HG02970 (cell line): ENCODE results near the gene BGN.

Experiments used
- ATAC-seq: cut with Tn5 transposase; IDR thresholded peaks from one replicate; pipeline ENCODE4 v1.9.1; 2021; ENCODE audit warnings: mild to moderate bottlenecking, moderate library complexity, moderate number of reproducible peaks; ENCODE audit not compliant: unreplicated experiment, low FRiP score

Gene BGN

DNA sequence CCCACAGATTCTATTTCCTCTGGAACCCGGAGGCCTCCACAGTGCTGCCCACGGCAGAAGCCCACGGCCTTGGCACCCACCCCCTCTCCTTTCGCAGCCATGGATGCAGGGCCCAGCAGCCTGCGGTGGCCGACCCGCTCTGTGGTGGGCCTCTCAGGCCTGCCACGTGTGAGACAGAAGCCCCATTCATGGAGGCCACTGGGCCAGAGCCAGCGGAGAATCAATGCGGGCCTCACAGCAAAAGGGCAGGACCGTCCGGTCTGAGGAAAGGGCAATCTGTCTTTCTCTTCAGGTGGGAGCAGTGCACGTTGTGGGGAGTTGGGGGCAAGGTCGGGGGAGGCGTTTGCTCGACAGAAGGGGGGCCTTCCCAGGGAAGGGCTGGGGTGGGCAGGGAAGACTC lies 16.0 kb upstream of the BGN start:
- ATAC-seq: no peak

DNA sequence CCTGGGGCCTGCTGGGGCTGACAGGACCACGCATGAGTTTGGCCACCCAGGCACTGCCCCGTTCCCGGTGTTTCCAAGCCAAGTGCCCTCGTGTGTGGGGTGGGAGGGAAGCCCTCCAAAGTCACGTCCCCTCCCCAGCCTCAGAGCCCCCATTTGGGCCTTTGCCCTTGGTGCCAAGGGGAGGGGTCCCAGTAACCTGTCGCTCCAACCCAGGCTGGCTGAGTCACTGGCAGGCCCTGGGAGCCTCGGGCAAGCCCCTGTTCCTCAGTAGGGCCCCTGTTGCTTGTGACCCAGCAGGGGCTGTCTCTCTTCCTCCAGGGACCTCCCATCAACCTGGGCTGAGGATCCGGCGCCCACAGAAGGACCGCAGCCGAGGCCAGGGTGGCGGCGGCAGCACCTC lies 13.7 kb upstream of the BGN start:
- ATAC-seq: no peak

DNA sequence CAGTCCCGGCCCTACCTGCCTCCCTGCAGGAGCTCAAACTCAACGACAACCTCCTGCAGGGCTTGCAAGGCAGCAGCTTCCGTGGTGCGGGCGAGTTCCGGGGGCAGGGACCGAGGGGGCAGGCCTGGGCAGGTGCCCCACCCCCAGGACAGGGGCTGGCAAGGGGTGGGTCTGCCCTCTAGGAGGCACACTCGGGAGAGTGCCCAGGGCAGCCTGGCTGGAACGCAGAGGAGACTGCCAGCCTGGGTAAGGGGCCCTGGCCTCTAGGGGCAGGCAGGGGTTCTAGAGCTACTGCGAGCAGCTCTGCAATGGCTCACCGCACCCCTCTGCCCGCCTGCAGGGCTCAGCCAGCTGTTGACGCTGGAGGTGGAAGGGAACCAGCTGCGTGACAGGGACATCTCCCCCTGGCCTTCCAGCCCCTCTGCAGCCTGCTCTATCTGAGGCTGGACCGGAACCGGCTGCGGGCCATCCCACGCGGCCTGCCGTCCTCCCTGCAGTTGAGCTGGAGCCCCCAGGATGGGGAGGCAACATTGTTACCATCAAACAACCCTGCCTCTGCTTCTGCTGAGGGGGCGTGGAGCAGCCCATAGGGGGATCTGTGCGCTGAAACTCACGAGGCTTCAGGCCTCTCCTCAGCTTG lies 12.3 kb upstream of the BGN start:
- no peak for ATAC-seq

DNA sequence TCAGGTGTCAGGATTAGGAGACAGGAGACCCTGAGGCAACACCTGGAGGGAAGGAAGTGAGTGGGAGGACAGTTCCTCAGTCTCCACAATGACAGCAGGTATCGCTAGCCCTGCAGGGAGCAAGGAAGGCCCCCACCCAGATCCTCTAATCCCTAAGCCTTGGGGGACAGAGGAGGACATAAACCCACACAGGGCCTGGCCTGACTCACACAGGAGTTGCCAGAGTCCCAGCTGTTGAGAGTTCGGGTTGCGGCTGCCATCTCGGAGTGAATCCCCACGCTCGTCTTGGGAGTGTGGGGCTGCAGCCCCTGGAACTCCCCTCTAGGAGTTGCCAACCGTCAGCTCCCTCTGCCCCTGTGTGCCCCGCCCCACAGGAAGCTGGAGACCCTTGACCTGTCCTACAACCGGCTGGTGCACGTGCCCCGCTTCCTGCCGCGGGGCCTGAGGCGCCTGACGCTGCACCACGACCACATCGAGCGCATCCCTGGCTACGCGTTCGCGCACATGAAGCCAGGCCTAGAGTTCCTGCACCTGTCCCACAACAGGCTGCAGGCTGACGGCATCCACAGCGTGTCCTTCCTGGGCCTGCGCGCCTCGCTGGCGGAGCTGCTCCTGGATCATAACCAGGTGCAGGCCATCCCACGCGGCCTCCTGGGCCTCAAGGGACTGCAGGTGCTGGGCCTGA lies 9.2 kb upstream of the BGN start:
- ATAC-seq: no peak

DNA sequence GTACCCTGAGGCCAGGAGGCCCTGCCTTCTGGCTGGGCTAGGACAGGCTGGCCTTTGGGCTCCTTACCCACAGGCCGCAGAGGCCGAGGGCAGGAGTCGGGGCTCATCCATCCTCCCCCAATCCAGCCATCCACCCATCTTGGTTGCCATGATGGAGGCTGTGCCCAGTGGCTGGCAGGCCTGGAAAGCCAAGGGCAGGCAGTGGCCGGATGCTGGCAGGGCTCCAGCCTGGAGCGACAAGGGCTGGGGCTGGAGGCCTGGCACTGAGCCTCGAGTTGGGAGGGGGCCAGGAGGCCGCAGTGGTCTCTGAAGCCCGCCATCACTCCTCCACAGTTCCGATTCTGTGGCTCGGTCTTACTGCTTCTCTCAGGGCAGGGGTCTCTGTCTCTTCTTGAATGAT lies 8.6 kb upstream of the BGN start:
- ATAC-seq: no peak

DNA sequence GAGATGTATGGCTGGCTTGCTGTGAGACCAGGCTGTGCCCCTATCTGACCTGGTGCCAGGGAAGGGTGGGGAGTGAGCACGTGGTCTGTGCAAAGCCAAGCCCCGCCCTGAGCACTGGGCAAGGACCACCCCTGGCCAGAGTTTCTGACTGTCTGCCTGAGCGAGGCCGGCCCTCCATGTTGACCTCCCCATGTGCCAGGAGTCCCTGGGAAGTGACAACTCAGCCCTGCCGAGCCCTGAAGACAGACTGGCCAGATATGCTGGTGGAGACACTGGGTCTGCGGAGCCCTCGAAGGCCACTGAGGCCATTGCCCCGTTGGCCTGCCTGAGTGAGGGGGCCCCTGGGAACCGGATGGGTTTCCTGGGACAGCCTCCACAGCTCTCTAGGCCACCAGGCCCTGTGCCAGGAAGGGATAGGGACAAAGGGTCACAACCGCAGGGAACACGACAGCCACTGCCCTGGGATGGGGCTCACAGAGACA lies 7.1 kb upstream of the BGN start:
- no peak for ATAC-seq

DNA sequence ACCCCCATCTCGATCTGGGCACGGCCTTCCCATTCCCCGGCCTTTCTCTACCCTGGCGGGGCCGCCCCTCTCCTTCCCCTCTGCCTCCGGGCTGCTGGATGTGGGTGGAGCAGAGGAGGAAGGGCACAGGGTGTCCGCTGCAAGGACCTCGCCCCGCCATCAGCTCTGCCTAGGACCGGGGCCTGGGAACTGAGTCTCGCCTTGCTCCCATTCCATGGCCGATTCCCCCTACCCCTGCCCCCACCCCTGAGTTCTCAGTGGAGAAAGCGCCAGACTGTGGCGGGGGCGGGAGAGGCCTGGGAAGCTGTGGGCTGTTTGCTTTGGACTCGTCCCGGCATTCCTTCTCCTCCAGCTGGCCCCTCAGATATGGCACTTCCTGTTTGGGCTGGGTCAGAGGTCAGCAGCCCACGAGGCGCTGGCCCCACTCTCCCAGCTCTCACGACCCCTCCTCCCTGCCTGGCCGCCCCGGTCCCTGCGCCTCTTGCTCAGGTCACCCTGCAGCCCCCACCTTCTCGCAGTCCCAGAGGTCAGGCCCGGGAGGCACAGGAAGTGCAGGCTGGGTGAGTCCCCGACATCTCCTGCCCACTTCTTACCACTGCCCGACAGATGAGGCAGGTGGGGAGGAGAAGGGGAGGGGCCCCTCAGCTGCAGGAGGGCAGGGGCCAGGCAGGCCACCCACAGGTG lies 6.4 kb upstream of the BGN start:
- no peak for ATAC-seq

DNA sequence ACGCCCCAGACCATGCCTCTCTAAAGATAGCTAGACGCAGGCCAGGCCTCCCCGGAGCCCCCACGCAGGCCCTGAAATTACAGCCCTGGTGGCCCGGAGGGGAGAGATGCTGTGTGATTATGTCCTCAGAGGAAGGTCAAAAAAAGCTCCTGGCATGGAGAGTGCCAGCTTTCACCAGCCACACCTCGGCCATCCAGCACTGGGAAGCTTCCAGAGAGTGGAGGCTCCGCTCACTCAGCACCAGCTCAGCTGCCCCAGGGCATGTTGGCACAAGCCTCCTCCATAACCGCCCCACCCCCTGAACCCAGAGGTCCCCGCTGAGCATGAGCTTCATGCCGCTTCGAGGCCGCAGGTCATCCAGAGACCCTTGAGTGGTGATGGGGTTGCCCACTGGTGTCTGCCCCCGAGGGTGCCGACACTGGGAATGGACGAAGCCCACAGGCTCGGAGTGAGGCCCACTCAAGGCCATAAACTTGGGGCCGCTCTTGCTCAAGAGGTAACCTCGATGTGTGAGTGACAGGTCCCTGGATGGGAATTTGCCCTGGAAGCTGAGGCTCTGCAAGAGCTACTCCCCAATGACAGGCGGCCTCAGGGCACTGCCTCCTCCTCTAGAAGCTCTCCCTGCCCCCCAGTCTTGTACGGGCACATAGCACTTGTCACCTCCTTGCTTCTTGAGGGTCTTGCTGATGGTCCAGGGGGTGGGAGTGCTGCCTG lies 4.4 kb upstream of the BGN start:
- no peak for ATAC-seq

DNA sequence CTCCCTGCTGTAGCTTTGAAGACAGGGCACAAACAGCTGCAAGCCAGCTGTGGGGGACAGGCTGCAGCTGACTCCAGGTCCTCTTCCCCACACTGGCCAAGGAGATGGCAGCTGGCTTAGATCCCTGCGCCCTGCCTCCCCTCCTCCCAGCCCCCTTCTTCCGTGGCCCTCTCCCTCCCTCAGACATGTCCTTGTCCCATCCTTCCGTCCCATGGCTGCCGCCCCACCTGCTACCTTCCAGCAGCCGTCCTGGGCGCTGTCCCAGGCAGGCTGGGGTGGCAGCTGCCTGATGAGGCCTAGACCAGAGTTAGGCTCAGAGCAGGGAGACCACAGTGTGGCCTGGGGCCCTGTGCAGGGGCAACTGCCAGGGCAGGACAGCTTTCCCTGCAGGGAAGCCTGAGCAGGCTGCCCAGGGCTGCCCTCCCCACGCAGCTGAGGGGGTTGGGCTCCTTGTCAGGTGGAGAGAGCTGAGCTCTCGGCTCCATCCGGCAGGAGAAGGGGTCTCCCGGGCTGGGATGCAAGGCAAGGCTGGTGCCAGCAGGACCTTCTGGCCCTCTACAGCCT lies 3.3 kb upstream of the BGN start:
- ATAC-seq: no peak

DNA sequence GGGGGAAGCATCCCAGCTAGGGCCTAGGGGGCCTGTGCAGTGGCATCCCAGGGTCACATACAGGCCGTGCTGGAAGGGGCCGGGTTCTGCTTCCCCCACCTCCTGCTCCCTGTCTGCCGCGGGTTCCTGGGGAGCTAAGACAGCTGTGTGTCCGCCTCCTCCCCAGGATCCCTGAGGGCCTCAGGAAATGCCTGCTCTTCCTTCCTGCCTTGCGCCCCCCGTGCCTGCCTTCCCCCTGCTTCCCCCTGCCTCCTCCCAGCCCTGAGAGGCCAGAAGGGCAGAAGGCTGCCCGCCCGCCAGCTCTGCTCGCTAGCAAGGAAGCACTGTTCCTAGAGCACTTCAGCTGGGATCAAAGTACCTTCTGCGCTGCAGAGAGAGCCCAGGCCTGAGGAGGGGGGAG lies 2.9 kb upstream of the BGN start:
- no peak for ATAC-seq

DNA sequence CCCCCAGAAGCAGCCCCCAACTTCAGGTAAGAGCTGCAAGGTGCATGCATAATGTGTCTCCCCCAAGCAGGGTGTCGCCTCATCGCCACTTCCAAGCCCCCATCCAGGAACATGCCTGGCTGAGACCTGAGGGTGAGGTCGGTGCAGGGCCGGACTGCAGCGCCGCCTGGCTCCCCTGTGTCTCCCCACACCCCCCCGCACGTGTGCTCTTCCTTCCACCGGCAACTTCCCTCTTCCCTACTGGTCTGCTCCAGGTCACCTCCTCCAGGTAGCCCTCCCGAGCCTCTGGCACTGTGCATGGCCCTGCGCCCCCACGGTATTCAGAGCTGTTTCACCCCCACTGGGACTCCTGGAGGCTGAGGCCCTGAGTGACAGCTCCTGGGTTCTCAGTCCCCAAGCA lies 2.2 kb upstream of the BGN start:
- no peak for ATAC-seq

DNA sequence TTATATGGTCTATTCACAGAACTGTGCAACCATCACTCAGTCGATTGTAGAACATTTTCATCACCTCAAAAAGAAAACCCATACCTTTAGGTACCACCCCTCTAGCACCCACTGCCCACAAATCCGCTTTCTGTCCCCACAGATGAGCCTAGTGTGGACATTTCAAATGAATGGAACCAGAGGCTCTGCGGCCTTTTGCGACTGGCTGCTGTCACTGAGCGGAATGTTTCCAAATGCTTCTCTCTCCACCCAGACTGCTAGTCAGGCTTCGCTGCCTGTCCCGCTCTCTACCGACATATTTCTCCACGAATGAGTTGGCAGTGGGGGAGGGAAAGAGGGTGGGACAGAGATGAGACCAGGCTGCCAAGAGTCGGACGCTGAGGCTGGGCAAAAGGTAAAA lies 1.7 kb upstream of the BGN start:
- ATAC-seq: no peak

DNA sequence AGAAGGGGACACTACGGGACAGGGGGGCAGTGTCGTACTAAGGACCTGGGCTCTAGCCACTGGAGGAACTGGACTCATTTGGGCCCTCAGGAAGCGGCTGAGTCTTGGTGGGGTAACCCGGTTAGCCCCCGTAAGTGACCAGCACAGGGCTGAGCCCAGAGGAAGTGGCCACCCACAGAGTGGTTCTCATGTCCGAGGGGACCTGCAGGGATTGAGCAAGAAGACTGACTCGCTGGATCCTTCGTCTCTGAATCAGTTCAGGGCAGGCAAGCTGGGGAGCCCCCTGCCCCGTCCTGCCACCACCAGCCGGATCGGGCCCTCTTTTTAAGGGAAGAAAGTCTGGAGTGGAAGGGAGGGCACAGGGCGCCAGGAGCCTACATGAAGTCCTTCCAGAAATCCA lies 719 bp upstream of the BGN start:
- no peak for ATAC-seq

DNA sequence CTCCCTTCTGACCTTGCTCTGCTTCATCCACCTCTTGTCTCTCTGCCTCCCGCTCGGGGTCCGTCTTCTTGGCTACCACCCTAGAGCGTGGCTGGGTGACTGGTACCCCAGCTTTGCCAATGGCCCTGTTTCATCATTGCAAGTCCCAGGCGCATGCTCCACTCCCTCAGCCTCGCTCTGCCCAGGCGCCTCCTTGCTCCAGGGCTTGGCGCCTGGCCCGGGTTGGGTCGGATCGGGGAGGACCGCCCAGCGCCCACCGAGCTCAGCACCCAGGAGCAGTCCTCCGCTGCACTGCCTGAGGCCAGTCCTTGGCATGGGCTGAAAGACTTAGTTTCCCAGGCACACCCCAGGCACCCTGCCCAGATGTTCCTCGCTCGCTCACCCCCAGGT lies 577 bp downstream of the BGN start:
- no peak for ATAC-seq

DNA sequence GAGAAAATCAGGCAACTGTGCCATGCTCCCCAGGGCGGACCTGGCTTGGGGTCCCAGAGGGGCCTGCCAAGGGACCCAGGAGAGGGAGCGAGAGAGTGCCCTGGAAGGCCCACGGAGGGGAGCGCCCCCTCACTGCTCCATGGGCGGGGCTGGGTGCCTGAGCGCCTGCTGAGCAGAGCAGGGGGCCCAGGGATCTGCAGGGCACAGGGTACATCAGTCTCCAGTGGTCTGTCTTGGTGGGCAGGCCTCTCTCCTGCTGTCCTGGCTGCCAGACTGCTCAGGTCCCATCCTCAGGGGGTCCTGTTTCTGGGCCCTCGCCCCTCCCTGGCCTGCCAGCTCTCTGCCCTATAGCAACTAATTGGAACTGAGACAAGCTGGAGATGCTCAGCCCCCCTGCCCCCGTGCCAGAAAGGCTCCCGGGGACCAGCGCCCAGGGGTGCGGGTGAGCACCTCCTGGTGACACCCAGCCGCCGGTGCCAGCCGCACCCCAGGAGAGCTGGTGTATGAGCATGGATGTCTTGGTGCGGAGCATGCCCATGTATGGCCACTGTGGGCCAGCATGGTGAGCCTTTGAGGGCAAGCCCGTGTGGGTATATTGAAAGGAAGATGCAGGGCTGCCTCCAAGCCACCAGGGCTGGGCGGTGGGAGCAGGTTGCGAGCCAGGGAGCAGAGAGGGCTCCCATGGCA lies 1.3 kb downstream of the BGN start:
- ATAC-seq: no peak

DNA sequence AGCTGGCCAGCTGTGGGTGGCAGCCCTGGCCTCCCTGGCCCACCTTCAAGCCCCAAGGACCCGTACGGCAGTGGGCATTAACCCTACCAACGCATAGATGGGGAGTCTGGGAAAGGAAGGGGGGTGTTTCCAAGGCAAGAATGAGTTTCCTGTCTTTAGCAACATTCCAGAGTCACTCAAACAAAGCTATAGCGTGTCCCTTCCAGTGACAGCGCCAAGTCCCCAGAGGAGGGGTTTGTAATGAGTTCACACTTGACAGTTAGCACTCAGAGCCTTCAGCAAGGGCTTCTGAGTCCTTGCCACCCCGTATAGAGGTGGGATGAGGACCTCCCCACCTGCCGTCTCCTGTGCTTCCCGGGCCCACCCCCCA lies 1.8 kb downstream of the BGN start:
- no peak for ATAC-seq

DNA sequence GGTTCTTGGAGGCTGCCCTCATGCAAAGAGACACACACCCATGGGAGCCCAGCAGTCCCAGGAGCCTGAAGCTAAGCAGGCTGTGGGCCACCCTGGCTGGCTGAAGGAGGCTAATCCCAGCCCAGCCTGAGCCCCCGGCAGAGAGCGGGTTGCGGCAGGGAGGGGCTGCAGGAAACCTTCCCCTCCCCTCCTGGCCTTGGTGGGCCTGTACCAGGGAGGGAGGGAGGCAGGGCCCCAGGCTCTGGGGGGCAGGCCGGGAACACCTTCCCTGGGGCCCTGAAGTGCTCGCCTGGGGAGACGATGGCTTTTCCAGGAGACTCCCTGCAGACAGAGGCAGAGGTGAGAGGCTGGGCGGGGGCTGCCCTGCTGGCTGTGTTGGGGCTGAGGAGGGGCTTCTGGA lies 3.7 kb downstream of the BGN start:
- ATAC-seq: no peak

DNA sequence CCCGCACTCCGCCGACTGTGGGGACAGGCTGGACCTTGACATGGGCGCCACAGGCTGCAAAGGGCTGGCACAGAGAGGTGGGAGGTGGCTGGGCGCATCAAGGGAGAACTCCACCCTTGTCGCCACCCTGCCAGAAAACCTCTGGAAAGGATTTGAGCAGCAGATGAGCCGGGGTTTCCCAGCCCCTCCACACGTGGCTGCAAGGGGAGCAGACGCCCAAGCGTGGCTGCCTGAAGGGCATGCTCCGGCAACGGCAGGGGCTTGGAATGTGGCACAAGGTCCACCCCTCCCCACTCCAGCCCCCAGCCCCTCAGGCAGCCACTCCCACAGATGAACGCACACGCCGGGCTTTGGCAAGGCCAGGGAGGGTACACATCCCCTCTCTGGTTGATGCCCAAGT lies 4.6 kb downstream of the BGN start:
- no peak for ATAC-seq

DNA sequence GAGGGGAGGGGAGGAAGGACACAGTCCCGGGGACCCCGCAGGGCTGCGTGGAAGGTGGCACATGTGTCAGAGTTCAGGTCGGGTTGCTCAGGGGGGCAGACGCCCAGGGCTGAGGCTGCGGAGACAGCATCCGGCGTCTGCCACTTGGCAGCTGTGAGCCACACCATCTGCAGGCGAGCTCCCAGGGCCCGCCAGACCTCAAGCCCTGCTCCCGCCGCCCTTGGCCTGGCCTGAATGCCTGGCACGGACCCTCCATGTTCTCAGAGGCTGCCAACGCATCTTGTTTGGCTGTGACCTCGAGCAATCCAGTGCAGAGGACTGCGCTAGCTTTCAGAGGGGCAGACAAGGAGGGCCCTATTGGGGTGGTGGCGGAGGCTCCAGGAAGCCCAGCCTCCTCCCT lies 5.1 kb downstream of the BGN start:
- no peak for ATAC-seq

DNA sequence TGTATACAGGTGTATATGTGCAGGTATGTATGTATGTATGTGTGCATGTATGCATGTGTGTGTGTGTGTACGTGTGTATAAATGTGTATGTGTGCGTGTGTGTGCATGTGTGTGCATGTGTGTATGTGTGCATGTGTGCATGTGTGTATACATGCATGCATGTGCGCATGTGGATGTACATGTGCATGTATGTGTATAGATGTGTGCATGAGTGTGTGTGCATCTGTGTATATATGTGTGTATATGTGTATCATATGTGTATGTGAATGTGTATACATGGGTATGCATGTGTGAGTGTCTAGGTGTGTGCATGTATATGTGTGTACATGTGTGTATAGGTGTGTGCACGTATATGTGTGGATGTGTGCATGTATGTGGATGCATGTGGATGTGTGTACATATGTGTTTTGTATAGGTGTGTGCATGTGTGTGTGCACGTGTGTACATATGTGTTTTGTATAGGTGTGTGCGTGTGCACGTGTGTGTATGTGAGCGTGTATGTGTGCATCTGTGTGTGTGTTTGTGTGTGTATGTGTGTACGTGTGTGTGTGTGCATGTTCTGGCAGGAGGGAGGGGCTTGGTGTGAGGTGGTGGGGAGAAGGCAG lies 6.0 kb downstream of the BGN start:
- no peak for ATAC-seq
